Neural progenitor cell (in vitro differentiated cells): Measurements from ENCODE around the gene THRB.

Source experiments
- EZH2 ChIP-seq: fragments of 200-600 bp; sonication (generic); IDR thresholded peaks from 2 replicates; pipeline ENCODE4 v1.6.1; 2017; ENCODE audit warnings: antibody characterized with exemption, mild to moderate bottlenecking, moderate library complexity
- TF ChIP-seq, protein P1 (sequence below): fragments of 200-600 bp; sonication (generic); IDR thresholded peaks from 2 replicates; pipeline ENCODE4 v1.5.1; 2017; ENCODE audit warnings: antibody characterized with exemption, mild to moderate bottlenecking

DNA sequence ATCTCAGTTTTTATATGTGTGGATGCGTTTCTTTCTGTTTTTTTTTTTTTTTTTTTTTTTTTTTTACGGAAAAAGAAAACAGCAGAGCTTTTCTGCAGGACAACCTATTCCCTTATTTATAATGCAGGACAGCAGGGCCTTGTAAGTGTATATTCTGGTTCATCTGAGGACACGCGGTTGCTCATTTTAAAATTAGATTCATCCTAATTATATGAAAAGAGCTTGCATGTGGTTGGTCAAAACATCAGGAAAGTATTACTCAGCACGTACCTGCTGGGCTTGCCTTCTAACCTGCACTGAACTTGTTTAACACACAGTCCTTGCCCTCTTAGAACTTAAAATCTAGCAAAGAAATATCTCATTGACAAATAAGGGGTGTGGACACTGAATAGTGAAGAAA, 13.5 kb downstream of the THRB start:
- no peak for TF ChIP-seq EZH2
- TF ChIP-seq, protein P1, sequence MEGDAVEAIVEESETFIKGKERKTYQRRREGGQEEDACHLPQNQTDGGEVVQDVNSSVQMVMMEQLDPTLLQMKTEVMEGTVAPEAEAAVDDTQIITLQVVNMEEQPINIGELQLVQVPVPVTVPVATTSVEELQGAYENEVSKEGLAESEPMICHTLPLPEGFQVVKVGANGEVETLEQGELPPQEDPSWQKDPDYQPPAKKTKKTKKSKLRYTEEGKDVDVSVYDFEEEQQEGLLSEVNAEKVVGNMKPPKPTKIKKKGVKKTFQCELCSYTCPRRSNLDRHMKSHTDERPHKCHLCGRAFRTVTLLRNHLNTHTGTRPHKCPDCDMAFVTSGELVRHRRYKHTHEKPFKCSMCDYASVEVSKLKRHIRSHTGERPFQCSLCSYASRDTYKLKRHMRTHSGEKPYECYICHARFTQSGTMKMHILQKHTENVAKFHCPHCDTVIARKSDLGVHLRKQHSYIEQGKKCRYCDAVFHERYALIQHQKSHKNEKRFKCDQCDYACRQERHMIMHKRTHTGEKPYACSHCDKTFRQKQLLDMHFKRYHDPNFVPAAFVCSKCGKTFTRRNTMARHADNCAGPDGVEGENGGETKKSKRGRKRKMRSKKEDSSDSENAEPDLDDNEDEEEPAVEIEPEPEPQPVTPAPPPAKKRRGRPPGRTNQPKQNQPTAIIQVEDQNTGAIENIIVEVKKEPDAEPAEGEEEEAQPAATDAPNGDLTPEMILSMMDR = no peak
